ENCODE results near the gene HS3ST6. TPM values are rescaled to one million over a fixed set of nuclear protein-coding genes. Genes with fewer than 3 reads are reported as not detected.

The HS3ST6 gene
- total and polyA plus RNA-seq, 2 of the 13 experiments (the other 11 are each of a cell fraction or from before 2014, with no cell fraction given), result not detected

DNA sequence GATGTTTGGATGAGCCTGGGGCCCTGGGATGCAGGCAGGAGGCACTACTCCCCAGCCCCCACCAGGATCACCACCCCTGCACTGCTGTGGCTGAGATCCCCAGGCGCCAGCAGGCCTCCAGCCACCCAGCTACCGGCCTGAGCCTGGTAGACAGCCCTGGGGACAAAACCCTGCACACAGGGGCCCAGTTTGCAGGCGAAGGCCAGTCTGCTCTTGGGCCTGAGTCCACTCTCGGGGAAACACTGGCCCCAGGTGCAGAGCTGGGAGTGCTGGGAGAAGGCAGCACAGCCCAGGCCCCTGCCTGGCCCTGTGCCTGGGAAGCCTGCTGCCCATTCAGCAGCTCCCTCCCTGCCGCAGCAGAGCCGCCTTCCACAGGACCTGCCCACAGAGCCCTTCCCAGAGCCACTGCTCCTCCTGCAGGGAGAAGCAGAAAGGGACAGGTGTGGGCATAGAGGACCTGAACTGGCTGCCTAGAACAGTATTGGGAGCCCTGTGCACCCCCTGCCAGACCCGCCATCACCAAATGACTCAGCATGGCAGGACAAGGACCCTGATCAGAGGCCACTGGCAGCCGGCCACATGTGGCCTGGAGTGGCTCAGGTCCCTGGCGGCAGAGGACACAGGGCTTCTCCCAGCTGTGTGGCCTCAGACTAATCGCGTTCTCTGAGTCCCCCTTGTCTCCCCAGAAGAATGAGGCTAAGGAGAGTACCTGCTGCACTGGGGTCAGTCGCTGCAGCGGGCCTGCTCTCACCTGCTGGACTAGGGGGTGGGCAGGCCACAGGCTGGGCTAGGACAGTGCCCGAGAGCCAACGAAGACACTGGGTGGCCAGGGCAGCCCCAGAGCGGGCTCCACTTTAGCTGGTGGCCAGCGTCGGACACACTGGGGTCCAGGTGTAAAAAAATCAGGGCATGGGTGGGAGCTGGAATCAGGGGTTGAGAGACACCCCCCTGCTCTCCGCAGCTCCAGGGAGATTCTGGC, 14.1 kb upstream of the HS3ST6 start (continued):
- TF ChIP-seq, protein P1, sequence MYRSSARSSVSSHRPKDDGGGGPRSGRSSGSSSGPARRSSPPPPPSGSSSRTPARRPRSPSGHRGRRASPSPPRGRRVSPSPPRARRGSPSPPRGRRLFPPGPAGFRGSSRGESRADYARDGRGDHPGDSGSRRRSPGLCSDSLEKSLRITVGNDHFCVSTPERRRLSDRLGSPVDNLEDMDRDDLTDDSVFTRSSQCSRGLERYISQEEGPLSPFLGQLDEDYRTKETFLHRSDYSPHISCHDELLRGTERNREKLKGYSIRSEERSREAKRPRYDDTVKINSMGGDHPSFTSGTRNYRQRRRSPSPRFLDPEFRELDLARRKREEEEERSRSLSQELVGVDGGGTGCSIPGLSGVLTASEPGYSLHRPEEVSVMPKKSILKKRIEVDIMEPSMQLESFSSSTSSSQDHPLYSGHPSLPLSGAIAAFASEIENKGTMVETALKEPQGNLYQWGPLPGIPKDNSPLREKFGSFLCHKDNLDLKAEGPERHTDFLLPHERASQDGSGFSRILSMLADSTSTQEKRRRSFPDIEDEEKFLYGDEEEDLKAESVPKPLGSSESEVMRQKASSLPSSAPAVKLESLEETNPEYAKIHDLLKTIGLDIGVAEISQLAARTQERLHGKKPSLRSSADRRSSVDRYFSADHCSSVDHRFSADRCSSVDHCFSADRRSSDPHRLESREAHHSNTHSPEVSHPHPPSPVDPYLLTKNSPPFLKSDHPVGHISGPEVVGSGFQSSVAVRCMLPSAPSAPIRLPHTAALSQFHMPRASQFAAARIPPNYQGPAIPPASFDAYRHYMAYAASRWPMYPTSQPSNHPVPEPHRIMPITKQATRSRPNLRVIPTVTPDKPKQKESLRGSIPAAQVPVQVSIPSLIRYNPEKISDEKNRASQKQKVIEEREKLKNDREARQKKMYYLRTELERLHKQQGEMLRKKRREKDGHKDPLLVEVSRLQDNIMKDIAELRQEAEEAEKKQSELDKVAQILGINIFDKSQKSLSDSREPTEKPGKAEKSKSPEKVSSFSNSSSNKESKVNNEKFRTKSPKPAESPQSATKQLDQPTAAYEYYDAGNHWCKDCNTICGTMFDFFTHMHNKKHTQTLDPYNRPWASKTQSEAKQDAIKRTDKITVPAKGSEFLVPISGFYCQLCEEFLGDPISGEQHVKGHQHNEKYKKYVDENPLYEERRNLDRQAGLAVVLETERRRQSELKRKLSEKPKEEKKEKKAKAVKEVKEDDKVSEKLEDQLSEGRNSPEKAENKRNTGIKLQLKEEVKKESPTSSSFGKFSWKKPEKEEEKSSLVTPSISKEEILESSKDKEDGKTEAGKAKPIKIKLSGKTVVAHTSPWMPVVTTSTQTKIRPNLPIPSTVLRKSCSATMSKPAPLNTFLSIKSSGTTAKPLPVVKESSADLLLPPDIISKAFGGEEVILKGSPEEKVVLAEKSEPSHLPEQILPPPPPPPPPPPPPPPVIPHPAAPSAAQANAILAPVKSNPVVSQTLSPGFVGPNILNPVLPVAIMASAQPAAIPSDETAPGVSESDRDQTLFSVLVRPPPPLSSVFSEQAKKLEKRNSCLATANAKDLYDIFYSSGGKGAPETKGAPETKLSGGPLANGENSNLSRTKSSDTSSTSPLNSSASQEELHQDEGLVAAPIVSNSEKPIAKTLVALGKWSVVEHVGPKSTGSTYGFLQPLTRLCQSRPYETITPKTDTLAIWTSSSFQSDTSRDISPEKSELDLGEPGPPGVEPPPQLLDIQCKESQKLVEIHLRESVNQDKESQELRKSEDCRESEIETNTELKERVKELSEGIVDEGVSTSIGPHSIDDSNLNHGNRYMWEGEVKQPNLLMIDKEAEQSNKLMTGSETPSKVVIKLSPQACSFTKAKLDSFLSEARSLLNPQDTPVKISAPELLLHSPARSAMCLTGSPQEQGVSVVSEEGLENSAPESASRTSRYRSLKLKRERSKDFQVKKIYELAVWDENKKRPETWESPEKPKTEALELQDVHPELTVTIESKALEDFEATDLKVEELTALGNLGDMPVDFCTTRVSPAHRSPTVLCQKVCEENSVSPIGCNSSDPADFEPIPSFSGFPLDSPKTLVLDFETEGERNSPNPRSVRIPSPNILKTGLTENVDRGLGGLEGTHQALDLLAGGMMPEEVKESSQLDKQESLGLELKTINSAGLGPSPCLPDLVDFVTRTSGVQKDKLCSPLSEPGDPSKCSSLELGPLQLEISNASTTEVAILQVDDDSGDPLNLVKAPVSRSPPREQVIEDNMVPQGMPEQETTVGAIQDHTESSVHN (CRISPR knock-in tag; IDR thresholded peaks at IDR 0.05), result no peak
- TF ChIP-seq, protein P2, sequence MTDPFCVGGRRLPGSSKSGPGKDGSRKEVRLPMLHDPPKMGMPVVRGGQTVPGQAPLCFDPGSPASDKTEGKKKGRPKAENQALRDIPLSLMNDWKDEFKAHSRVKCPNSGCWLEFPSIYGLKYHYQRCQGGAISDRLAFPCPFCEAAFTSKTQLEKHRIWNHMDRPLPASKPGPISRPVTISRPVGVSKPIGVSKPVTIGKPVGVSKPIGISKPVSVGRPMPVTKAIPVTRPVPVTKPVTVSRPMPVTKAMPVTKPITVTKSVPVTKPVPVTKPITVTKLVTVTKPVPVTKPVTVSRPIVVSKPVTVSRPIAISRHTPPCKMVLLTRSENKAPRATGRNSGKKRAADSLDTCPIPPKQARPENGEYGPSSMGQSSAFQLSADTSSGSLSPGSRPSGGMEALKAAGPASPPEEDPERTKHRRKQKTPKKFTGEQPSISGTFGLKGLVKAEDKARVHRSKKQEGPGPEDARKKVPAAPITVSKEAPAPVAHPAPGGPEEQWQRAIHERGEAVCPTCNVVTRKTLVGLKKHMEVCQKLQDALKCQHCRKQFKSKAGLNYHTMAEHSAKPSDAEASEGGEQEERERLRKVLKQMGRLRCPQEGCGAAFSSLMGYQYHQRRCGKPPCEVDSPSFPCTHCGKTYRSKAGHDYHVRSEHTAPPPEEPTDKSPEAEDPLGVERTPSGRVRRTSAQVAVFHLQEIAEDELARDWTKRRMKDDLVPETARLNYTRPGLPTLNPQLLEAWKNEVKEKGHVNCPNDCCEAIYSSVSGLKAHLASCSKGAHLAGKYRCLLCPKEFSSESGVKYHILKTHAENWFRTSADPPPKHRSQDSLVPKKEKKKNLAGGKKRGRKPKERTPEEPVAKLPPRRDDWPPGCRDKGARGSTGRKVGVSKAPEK (CRISPR knock-in tag; IDR thresholded peaks at IDR 0.05; ENCODE audit: borderline replicate concordance), result no peak
- TF ChIP-seq, protein P3, sequence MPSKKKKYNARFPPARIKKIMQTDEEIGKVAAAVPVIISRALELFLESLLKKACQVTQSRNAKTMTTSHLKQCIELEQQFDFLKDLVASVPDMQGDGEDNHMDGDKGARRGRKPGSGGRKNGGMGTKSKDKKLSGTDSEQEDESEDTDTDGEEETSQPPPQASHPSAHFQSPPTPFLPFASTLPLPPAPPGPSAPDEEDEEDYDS (CRISPR knock-in tag; IDR thresholded peaks at IDR 0.05), result no peak; the same call in 1 of the 2 replicates
- TF ChIP-seq NFATC3 (CRISPR knock-in tag; IDR thresholded peaks at IDR 0.05) (no peak), ZNF274 (CRISPR knock-in tag; IDR thresholded peaks at IDR 0.05) (no peak), ZBTB21 (CRISPR knock-in tag; IDR thresholded peaks at IDR 0.05) (no peak), ISL2 (CRISPR knock-in tag; IDR thresholded peaks at IDR 0.05) (no peak), NCOA2 (CRISPR knock-in tag; IDR thresholded peaks at IDR 0.05) (no peak), ZNF30 (CRISPR knock-in tag; IDR thresholded peaks at IDR 0.05) (no peak), ESRRA (CRISPR knock-in tag; IDR thresholded peaks at IDR 0.05; ENCODE audit: low read depth) (no peak), CHD2 (IDR thresholded peaks at IDR 0.05; ENCODE audit: low read depth, low read length) (no peak), RAD51 (IDR thresholded peaks at IDR 0.05; ENCODE audit: borderline replicate concordance) (no peak), ISX (CRISPR knock-in tag; conservative IDR thresholded peaks at IDR 0.05) (no peak)
- TF ChIP-seq, protein P4, sequence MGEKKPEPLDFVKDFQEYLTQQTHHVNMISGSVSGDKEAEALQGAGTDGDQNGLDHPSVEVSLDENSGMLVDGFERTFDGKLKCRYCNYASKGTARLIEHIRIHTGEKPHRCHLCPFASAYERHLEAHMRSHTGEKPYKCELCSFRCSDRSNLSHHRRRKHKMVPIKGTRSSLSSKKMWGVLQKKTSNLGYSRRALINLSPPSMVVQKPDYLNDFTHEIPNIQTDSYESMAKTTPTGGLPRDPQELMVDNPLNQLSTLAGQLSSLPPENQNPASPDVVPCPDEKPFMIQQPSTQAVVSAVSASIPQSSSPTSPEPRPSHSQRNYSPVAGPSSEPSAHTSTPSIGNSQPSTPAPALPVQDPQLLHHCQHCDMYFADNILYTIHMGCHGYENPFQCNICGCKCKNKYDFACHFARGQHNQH (CRISPR knock-in tag; IDR thresholded peaks at IDR 0.05), result no peak
- TF ChIP-seq, protein P5, sequence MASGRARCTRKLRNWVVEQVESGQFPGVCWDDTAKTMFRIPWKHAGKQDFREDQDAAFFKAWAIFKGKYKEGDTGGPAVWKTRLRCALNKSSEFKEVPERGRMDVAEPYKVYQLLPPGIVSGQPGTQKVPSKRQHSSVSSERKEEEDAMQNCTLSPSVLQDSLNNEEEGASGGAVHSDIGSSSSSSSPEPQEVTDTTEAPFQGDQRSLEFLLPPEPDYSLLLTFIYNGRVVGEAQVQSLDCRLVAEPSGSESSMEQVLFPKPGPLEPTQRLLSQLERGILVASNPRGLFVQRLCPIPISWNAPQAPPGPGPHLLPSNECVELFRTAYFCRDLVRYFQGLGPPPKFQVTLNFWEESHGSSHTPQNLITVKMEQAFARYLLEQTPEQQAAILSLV (CRISPR knock-in tag; IDR thresholded peaks at IDR 0.05; ENCODE audit: borderline replicate concordance), result no peak
